Measurements from ENCODE around the gene NCAPH2. TPM values are rescaled to one million over a fixed set of nuclear protein-coding genes. Genes with fewer than 3 reads are reported as not detected.

Gene NCAPH2
- polyA plus RNA-seq, 1 donor = 44.1 TPM

DNA sequence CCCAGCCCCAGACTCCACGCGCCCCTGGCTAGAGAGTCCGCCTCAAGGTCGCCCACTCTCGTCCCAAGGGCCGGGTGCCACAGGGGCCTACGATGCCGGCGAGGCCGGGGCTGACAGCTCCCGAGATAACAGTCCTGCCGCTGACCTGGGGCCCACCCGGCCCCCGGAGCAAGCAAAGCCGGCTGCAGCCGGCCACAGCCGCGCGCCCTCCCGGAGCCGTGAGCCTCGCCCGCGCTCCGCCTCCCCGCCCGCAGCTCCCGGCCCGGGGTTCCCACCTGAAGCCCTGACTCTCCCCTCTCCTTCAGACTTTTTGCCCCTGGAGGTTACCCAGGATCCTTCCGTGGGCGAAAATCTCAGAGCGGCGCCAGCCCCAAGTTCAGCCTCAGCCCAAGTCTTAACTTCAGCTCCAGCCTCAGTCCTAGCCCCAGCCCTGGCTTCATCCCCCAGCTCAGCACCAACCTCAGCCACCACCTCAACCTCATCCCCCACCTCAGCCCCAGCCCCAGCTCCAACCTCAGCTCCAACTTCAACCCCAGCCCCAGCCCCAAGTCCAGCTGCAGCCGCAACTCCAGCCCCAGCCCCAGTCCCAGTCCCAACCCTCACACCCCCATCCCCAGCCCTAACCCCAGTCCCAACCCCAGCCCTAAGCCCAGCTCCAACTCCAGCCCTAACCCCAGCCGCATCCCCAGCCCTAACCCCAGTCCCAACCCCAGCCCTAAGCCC lies 39.4 kb downstream of the NCAPH2 start:
- DNase-seq = no peak

DNA sequence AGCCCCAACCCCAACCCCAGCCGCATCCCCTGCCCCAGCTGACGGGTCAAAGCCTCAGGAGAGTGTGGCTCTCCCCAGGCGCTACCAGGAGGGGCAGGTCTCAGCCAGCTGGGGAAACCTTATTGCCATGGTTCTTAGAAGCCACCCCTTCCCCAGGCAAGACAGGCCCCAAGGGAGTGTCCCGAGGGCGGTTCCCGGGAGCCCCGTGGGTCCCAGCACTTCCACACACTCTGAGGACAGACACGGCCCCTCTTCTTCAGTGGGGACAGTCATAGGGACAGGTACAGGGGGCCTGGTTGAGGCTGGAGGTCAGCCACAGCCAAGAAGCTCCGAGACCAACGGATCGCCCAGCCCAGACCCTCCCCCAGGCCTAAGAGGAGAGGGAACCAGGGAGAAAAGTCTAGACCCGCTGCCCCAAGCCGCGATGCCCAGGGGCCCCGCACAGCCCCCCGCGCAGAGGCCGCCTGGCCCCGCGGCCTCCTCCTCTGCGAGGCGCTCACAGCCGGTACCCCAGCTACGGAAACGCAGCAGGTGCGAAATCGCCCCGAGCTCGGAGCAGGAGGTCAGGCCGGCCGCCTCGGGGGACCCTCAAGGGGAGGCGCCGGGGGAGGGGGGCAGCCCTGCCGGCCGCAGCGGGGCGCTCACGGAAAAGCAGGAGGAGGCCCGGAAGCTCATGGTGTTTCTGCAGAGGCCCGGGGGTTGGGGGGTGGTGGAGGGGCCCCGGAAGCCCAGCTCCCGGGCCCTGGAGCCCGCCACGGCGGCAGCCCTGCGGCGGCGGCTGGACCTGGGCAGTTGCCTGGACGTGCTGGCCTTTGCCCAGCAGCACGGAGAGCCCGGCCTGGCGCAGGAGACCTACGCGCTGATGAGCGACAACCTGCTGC lies 40.3 kb downstream of the NCAPH2 start:
- DNase-seq = no peak

DNA sequence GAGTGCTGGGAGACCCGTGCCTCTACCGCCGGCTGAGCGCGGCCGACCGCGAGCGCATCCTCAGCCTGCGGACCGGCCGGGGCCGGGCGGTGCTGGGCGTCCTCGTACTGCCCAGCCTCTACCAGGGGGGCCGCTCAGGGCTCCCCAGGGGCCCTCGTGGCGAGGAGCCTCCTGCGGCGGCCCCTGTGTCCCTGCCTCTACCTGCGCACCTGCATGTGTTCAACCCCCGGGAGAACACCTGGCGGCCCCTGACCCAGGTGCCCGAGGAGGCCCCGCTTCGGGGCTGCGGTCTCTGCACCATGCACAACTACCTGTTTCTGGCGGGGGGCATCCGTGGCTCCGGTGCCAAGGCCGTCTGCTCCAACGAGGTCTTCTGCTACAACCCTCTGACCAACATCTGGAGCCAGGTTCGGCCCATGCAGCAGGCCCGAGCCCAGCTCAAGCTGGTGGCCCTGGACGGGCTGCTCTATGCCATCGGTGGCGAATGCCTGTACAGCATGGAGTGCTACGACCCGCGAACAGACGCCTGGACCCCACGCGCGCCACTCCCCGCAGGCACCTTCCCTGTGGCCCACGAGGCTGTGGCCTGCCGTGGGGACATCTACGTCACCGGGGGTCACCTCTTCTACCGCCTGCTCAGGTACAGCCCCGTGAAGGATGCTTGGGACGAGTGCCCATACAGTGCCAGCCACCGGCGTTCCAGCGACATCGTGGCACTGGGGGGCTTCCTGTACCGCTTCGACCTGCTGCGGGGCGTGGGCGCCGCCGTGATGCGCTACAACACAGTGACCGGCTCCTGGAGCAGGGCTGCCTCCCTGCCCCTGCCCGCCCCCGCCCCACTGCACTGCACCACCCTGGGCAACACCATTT lies 41.1 kb downstream of the NCAPH2 start:
- DNase-seq = no peak

DNA sequence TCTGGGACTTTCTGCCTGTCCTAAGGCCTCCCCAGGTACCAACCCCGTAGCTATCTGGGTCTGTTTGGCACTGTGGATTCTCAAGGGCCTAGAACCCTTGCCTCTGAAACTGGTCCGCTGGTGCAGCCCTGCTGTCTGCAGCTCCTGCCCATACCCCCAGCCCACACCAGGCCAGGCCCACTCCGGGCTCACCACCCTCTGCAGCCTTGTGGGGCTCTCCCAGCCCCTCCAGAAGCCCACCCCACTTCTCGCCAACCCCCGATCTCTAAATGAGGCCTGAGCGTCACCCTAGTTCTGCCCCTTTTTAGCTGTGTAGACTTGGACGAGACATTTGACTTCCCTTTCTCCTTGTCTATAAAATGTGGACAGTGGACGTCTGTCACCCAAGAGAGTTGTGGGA lies 42.4 kb downstream of the NCAPH2 start:
- no peak for DNase-seq

DNA sequence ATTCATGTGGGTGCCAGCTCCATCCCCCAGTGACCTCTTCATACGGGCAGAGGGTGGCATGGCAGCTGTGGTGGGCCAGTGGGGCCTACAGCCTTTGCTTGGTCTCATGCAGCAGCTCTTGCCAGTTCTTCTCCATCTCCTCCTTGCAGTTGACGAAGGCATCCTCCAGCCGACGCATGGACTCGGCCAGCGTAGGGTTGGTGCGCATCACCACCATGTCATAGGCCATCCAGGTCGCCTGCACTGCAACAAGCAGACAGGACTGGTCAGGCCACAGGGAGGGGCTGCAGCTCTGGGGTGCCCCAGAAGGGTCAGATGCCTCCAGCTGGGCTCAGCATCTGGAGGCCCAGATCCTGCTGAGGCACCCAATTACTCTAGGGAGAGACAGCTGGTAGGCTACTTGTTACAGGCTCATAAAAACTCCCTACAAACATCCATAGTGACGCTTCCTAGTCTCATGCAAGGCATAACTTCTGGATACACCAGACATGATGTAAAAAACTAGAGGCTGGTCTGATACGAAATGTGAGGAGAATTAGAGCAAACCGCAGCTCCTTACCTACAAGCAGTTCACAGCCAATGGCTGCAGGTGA lies 43.2 kb downstream of the NCAPH2 start:
- no peak for DNase-seq

DNA sequence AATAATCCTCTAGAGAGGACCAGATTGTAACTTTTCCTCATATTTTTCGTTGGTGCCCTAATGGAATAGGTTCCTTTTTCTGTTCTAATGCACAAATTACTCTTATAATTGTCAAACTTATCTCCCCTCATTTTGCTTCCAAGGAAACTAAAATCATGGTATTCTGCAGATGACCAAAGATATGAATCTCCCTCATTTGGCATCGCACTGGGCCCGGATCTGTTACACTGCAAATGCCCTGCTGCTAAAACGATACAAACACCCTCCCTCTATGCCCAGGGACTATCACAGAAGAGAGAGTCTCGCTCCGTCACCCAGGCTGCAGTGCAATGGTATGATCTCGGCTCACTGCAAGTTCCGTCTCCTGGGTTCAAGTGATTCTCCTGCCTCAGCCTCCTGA lies 45.3 kb downstream of the NCAPH2 start:
- DNase-seq = no peak

DNA sequence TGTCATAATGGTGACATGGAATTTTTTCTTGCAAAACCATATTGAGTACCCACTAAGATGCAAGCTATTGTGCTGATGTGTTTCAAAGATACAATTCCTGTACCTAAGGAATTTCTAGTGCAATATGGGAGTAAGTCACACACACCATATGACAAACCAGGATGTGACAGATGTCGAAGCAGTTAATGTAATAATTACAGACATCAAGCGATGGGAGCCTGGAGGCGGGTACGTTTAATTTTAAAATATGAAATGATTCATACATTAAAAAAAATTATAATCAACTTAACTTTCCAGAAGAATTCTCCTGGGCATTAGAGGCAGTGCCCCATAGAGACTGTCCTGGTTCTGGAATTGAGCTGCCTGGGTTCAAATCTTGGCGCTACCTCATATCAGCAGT lies 48.7 kb downstream of the NCAPH2 start:
- DNase-seq = no peak

DNA sequence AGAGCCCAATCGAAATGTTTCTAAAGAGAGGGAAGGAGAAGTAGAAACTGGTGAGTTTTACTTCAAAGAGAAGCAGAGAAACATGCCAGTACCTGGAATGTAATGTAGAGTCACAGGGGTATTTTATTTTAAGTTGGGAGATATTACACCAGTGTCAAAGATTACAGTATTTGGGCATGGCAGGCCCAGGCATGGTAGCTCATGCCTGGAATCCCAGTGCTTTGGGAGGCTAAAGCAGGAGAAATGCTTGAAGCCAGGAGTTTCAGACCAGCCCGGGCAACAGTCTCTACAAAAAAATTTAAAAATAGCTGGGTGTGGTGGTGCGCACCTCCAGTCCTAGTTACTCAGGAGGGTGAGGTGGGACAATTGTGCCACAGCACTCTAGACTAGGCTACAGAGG lies 52.0 kb downstream of the NCAPH2 start:
- DNase-seq = no peak

DNA sequence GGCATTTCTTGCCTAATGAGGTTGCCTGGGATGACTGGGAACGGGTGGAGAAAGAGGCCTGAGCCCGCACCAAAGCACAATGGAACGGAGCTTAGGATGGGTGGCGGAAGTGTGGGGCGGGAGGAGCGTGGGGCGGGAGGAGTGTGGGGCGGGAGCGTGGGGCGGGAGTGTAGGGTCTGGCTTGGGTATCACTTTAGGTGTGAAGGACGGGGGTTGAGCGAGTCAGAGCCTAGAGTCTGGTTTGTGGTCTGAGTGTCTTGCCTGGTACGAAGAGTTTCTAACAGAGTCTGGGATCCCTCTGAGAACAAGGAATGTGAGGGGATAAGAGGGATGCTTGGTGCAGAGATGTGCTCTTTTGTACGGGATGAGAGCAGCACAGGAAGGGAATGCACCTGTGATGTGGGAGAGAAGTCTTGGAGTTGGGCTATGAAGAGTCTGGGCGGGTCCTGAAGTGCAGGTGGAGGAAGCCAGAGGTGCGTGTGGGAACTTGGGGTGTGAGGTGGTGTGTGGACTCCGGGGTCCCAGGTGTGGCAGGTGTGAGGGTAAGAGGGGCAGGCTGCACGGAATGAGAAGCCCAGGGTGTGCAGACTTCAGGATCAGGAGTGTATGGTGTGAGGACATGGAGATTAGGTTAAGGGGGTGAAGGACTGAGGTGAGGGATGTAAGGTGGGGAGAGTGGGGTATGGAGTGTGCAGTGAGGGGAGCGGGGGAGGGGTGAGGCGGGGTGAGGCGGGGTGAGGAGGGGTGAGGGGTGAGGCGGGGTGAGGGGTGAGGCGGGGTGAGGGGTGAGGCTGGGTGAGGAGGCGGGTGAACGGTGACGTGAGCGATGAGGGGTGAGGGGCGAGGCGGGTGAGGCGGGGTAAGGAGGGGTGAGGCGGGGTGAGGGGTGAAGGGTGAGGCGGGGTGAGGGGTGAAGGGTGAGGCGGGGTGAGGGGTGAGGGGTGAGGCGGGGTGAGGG lies 53.7 kb downstream of the NCAPH2 start:
- no peak for DNase-seq

DNA sequence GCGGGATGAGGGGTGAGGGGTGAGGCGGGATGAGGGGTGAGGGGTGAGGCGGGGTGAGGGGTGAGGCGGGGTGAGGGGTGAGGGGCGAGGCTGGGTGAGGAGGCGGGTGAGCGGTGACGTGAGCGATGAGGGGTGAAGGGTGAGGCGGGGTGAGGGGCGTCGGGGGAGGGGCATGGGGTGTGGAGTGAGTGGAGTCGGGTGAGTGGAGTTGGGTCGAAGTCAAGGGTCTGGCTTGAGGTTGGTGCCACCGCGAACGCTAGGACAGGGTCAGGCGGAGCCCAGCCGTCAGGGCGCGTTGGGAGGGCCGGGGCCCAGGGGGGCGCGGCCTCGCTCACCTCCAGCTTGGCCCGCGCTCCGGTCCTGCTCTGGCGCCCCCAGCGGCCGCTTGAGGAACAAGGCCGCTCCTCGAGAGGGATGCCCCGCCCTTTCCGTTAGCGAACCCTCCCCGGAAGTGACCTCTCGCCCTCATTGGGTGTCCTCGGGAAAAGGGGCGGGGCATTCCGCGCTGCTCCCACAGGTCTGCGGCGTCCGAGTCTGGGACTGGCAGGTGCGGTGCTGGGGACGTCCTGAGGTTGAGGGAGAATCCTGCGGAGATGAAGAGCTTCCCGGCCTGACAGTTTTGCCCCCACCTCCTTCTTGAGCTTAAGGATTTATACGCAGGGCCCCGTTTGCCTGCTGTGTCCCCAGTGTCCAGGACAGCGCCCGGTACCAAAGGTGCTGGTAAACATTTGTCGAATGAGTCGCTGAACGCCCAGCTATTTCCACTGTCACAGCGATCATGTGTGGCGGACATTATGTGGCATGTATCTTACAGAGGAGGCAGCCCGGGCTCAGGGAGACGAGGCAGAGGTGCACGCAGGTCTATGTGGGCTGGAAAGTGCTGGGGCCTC lies 54.7 kb downstream of the NCAPH2 start, which contains the start of gene SYCE3:
SYCE3 (minus strand) TSS at position 397 of the 890 bp plus-strand sequence. CDS start 6,514 bp downstream, outside the sequence.
- peak; percentile 95 for DNase-seq

DNA sequence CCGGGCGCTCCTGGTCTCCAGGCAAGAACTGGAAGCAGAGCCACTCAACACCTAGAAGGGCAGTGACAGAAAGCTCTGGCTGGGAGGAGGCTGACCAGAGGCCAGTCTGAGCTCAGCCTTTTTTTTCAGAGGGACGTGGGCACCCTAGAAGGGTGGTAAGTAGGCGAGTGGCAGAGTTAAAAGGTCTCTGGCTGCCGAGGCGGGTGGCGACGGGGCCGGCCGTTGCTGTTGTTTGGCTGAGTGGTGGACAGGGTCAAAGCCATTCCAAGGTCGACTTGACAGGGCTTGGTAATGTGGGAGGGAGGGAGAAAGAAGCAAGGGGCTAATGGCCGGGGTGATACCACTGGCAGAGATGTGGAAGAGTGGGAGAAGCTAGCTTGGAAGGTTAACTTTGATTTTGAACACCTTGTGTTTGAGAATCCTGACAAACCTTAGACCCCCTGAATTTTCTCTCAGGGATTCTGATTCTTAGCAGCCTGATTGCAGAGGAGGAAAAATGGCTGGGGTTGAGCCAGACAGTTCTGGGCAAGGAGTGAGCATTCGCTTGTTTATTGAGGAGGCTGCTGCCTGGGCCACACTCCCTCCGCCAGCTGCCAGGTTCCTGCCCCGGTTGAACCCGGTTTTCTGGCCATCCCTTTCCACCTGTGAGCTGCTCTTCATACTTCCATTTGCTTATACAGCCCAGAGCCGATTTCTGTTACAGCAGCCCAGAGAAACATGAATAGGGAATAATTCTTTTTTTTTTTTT lies 55.6 kb downstream of the NCAPH2 start:
- DNase-seq = no peak

DNA sequence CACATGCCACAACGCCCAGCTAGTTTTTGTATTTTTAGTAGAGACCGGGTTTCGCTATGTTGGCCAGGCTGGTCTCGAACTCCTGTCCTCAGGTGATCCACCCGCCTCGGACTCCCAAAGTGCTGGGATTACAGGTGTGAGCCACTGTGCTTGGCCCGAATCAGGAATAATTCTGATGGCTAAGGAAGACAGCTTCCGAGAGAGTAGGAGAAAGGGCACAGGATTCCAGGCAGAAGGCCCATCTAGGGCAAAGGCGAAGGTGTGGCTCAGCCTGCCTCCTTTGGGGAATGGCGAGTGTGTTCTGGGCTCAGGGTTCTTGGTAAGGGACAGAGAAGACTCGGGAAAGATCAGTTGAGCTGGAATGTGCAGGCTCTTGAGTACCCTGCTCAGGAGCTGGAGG lies 56.3 kb downstream of the NCAPH2 start:
- DNase-seq = no peak

DNA sequence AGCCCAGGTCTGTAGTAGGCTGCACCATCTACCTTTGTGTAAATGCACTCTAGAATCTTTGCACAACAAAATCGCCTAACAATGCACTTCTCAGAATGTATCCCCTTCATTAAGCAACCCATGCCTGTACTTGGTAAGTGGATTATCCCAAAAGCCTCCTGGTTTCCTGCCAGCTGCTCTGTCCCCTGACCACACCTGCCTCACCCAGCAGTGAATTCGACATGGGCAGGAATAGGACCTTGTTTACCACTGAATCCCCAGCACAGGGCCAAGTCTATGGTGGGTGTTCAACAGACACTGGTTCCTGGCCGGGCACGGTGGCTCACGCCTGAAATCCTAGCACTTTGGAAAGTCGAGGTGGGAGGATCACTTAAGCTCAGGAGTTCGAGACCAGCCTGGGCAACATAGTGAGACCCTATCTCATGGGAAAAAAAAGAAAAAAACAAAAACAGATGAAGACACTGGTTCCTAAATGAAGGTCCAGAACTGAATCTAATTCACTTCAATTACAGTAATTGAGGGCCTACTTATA lies 59.8 kb downstream of the NCAPH2 start:
- no peak for DNase-seq

DNA sequence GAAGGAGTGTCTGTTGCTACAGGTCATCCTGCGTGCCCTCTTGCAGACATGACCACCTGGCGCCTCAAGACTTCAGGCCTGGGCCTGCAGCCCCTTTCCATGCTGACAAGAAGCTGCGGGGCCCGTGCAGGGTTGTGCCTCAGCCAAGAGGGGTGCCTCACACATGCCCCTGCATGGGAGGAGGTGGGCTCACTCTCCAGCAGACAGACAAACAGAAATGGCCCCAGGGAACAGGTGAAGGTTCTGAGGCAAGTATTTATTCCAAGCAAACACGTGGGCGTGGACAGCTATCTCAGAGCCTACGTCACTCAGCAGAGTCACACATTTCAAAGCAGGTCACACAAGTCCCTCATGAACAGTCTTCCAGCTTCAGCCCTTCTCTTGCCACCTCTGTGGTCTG lies 60.6 kb downstream of the NCAPH2 start:
- DNase-seq = no peak

DNA sequence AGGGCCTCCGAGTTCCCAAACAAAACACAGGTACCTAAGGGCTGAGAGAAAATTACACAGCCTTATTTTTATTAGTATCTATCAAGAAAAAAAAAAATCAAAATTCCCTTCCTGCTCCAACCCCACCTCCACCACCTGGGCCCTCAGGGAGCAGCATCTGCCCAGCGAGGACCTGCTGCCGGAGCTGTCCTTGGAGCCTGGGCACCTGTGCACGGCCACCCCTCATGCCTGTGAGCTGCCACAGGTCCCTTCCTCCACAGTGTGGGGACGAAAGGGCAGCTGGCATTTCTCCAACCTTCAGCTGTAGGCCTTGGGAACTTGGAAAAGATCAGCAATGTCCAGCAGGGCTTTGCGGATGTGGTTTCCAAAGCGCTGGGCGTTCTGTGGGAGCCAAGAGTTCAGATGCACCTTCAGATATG lies 61.0 kb downstream of the NCAPH2 start:
- DNase-seq = no peak

DNA sequence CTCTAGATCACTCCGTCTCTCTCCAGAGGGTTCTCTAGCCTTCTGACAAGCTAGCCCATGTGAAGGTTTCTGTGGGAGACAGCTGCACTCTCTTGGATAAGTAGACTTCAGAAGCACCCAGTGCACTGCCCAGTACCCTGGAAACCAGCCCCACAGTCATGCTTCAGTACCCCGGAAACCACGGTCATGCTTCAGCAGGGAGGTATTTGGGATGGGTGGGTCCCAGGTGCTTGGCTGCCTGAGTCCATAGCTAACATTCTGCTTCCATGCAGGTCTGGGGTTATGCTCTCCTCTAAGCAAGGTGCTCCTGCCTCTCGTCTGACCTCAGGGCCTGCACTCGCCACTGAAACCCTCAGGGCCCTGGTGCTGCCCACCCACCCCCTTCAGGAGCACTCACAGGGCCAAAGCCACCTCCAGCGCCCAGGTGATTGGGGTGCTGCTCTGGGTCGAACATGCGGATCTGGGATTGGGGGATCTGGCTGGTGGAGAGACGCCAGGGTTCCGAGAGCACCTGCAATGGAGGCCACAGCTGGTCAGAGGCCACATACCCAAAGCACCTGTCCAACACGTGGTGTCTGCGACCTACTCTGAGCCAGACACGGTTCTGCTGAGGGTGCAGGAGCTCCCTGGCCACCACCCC lies 62.0 kb downstream of the NCAPH2 start:
- DNase-seq = no peak

DNA sequence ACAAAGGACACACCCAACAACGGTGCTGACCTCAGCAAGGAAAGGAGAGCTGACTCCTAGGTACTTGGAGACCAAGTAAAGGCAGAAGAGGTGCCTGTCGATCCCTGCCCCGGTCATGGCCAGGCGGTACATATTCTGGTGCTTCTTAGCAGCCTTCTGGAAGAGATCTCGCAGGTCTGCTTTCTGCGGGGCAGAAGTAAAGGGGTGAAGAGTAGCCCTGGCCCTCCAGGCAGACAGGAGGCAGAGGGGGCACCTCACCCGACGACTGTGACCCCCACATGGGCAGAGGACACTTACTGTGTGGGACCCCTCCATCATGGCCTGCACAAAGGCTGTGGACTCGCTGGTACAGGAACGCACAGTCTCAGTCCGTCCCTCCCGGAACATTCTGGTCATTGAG lies 62.8 kb downstream of the NCAPH2 start:
- DNase-seq = no peak

Data from left kidney (tissue), 2 donors.